Loucy (cell line): Measurements from ENCODE around the gene TMSB15B.
"Not testable (repeated sequence)": the region's sequence is repeated elsewhere in the genome, so short reads cannot be mapped to it uniquely, and the experiment has no call there.

Experiments
- H2AFZ ChIP-seq: fragments of 200-600 bp; sonication (generic); 2 replicates; pipeline ENCODE4 v1.6.0; 2016; ENCODE audit warnings: antibody characterized with exemption, mild to moderate bottlenecking, low read length, moderate library complexity
- H3F3A ChIP-seq: fragments of 200-600 bp; 2 replicates; pipeline ENCODE4 v1.6.0; 2016; ENCODE audit warnings: antibody characterized with exemption, low read depth, mild to moderate bottlenecking
- H3K27me3 ChIP-seq: fragments of 200-600 bp; sonication (generic); 2 replicates; pipeline ENCODE4 v1.6.1; 2014; ENCODE audit warnings: low read length, mild to moderate bottlenecking; ENCODE audit not compliant: insufficient read depth, poor library complexity, severe bottlenecking
- H3K36me3 ChIP-seq: fragments of 200-600 bp; sonication (generic); 2 replicates; pipeline ENCODE4 v1.6.1; 2016; ENCODE audit warnings: low read length; ENCODE audit not compliant: insufficient read depth
- H3K4me1 ChIP-seq: fragments of 200-600 bp; sonication (generic); 2 replicates; pipeline ENCODE4 v1.5.1; 2014; ENCODE audit warnings: low read length, mild to moderate bottlenecking; ENCODE audit not compliant: insufficient read depth, poor library complexity, severe bottlenecking
- H3K4me2 ChIP-seq: fragments of 200-600 bp; sonication (generic); 2 replicates; pipeline ENCODE4 v1.6.0; 2014; ENCODE audit warnings: antibody characterized with exemption, low read length, low read depth, mild to moderate bottlenecking; ENCODE audit not compliant: poor library complexity, severe bottlenecking
- H3K4me3 ChIP-seq: fragments of 200-600 bp; sonication (generic); 2 replicates; pipeline ENCODE4 v1.5.1; 2014; ENCODE audit warnings: low read length, mild to moderate bottlenecking, mixed read lengths; ENCODE audit not compliant: poor library complexity, severe bottlenecking
- H3K79me2 ChIP-seq: fragments of 200-600 bp; sonication (generic); 2 replicates; pipeline ENCODE4 v1.6.1; 2014; ENCODE audit warnings: low read length; ENCODE audit not compliant: insufficient read depth
- H3K9ac ChIP-seq: fragments of 200-600 bp; sonication (generic); 2 replicates; pipeline ENCODE4 v1.6.0; 2014; ENCODE audit warnings: mild to moderate bottlenecking, low read depth, low read length, moderate library complexity; ENCODE audit not compliant: poor library complexity, severe bottlenecking
- H3K9me2 ChIP-seq: fragments of 200-600 bp; sonication (generic); replicated peaks from 2 replicates; pipeline ENCODE4 v1.6.1; 2016; ENCODE audit warnings: low read depth, low read length, mixed read lengths
- H3K9me3 ChIP-seq: fragments of 200-600 bp; sonication (generic); 2 replicates; pipeline ENCODE4 v1.6.1; 2014; ENCODE audit warnings: mild to moderate bottlenecking, antibody characterized with exemption, low read length, low read depth; ENCODE audit not compliant: insufficient read depth
- H4K20me1 ChIP-seq: fragments of 200-600 bp; sonication (generic); 2 replicates; pipeline ENCODE4 v1.6.0; 2014; ENCODE audit warnings: antibody characterized with exemption, low read length, mild to moderate bottlenecking; ENCODE audit not compliant: insufficient read depth, poor library complexity, severe bottlenecking
- EZH2phosphoT487 ChIP-seq: fragments of 200-600 bp; IDR thresholded peaks from 2 replicates; pipeline ENCODE4 v1.6.1; 2018; ENCODE audit warnings: antibody characterized with exemption, mild to moderate bottlenecking, moderate library complexity, borderline replicate concordance
- TF ChIP-seq, protein P1 (sequence below): fragments of 200-600 bp; sonication (generic); conservative IDR thresholded peaks from 2 replicates; pipeline ENCODE4 v1.5.1; 2014; ENCODE audit warnings: mild to moderate bottlenecking, antibody characterized with exemption, low read length

TMSB15B gene

GRCh38 chrX:103949506-103949905 is 12.9 kb upstream of the TMSB15B start:
- no peak for TF ChIP-seq EZH2phosphoT487
- TF ChIP-seq, protein P1, sequence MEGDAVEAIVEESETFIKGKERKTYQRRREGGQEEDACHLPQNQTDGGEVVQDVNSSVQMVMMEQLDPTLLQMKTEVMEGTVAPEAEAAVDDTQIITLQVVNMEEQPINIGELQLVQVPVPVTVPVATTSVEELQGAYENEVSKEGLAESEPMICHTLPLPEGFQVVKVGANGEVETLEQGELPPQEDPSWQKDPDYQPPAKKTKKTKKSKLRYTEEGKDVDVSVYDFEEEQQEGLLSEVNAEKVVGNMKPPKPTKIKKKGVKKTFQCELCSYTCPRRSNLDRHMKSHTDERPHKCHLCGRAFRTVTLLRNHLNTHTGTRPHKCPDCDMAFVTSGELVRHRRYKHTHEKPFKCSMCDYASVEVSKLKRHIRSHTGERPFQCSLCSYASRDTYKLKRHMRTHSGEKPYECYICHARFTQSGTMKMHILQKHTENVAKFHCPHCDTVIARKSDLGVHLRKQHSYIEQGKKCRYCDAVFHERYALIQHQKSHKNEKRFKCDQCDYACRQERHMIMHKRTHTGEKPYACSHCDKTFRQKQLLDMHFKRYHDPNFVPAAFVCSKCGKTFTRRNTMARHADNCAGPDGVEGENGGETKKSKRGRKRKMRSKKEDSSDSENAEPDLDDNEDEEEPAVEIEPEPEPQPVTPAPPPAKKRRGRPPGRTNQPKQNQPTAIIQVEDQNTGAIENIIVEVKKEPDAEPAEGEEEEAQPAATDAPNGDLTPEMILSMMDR = no peak
- Histone ChIP-seq H3K9me3 (no peaks in the 10 kb centered on the region), H3F3A (no peaks in the 10 kb centered on the region), H3K4me3 (no peak overlapping the region), H3K9ac (no peak overlapping the region), H3K27me3 (no peaks in the 10 kb centered on the region), H2AFZ (no peak overlapping the region), H4K20me1 (peaks cover 3% of the 10 kb centered on the region), H3K79me2 (peaks cover 11% of the 10 kb centered on the region; the same call in 1 of the 2 replicates), H3K36me3 (peaks cover 2% of the 10 kb centered on the region; the same call in 1 of the 2 replicates), H3K9me2 (no peaks in the 10 kb centered on the region), H3K4me1 (no peaks in the 10 kb centered on the region), H3K4me2 (no peak overlapping the region)

DNA sequence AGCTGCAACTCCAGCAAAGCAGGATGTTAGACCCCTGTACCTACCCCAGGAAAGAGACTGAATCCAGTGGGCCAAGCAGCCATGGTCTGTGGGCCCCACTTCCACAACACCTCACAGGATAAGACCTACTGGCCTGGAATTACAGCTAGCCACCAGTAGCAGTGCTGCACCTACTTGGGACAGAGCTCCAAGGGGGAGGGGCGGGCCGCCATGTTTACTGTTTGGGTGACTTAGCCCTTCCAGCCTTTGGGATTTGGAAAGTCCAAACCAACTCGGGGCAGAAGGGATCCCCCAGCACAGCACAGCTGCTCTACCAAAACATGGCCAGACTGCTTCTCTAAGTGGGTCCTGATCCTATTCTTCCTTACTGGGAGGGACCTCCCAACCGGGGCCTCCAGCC is 9.1 kb upstream of the TMSB15B start:
- no peaks in the 10 kb centered on the region for H3K9me3 ChIP-seq
- no peak overlapping the region for H3K9ac ChIP-seq
- H3K9me2 ChIP-seq = no peaks in the 10 kb centered on the region
- no peaks in the 10 kb centered on the region for H4K20me1 ChIP-seq
- no peak overlapping the region for H3K4me2 ChIP-seq
- no peaks in the 10 kb centered on the region for H3K27me3 ChIP-seq
- H3K79me2 ChIP-seq = no peaks in the 10 kb centered on the region
- no peaks in the 10 kb centered on the region for H3F3A ChIP-seq
- H3K36me3 ChIP-seq = peaks cover 2% of the 10 kb centered on the region; the same call in 1 of the 2 replicates
- H2AFZ ChIP-seq = no peak overlapping the region
- H3K4me3 ChIP-seq = no peak overlapping the region
- H3K4me1 ChIP-seq = no peaks in the 10 kb centered on the region
- no peak for TF ChIP-seq EZH2phosphoT487
- TF ChIP-seq, protein P1 = no peak

DNA sequence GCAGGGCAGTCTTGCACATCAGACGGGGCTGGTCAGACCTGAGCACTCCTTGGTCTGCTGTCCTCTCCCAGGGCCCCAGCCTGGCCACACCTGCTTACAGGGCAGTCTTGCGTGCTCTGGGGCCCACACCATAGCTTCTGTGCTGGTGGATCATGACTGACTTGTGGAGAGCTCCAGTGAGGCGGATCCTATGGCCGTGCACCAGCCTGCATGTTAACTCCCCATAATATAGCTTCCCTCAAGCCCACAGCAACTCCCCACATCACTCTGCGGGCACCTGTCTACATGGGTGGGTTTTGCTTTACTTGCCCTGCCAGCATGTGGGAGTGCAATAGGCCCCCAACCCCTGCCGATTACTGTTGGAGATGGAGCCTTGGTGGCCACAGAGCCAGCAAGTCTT is 8.2 kb upstream of the TMSB15B start:
- Histone ChIP-seq H2AFZ (no peak overlapping the region), H3K36me3 (peaks cover 2% of the 10 kb centered on the region; the same call in 1 of the 2 replicates), H3K4me2 (no peak overlapping the region), H3K79me2 (no peaks in the 10 kb centered on the region), H3K9ac (no peak overlapping the region), H3K27me3 (no peaks in the 10 kb centered on the region), H3K9me2 (no peaks in the 10 kb centered on the region), H3K4me1 (no peaks in the 10 kb centered on the region), H3K9me3 (no peaks in the 10 kb centered on the region), H3K4me3 (no peak overlapping the region), H3F3A (no peaks in the 10 kb centered on the region), H4K20me1 (no peaks in the 10 kb centered on the region)
- TF ChIP-seq, protein P1 = no peak
- no peak for TF ChIP-seq EZH2phosphoT487

DNA sequence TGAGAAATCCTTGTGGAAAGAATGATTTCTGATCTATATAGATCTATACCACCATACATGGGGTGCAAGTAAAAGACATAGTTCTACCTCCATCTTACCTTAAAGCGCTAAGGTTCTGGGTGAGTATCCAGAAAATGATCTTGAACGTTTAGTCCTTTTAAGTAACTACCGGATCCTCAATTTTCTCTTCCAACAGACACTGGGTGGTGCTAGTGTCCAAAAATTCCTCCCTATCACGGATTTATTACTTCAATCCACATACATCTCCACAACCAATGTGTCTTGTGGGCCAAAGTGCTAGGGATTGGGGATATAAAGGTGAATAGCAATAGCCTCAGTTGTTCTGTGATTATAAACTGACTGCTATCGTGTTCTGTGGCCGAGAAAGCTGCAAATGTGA is 1.8 kb upstream of the TMSB15B start:
- H3K4me2 ChIP-seq, H2AFZ ChIP-seq, H3K27me3 ChIP-seq, H3K4me3 ChIP-seq, H3K79me2 ChIP-seq, H3K9me3 ChIP-seq, H3K4me1 ChIP-seq, H3K9me2 ChIP-seq, H3F3A ChIP-seq, H4K20me1 ChIP-seq, H3K9ac ChIP-seq, H3K36me3 ChIP-seq: not testable (repeated sequence)

DNA sequence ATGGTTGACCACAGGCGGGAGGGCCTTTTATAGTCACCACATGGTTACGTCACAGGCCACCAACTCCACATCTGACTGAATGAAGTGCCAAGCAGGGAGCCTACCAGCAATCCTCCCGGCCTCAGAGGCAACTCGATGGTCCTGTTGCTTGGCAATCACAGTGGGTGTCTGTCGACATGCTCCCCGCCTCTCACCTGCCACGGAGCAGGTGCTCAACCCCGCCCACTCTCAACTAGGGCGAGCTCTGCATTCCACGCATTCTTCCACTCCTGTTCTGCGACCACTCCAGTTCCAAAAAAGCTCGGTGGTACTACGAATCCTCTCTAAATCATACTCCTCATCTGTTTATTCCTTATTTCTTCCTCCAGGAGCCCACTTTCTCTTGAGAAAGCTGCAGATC is 21.1 kb downstream of the TMSB15B start:
- not testable (repeated sequence) for H3K79me2 ChIP-seq, H3K4me1 ChIP-seq, H3K9me2 ChIP-seq, H3K27me3 ChIP-seq, H3K9ac ChIP-seq, H3K4me2 ChIP-seq, H3K36me3 ChIP-seq, H3F3A ChIP-seq, H3K4me3 ChIP-seq, H3K9me3 ChIP-seq, H2AFZ ChIP-seq, H4K20me1 ChIP-seq
